NOMO-1 treated with DMSO at 0.1 percent for 48 hours (cell line): ENCODE data around the gene IL18RAP.

Experiments
- DNase-seq: peaks from one replicate; lab custom pipeline; 2025; ENCODE audit not compliant: unreplicated experiment; lab: John Stamatoyannopoulos, UW

The IL18RAP gene

DNA sequence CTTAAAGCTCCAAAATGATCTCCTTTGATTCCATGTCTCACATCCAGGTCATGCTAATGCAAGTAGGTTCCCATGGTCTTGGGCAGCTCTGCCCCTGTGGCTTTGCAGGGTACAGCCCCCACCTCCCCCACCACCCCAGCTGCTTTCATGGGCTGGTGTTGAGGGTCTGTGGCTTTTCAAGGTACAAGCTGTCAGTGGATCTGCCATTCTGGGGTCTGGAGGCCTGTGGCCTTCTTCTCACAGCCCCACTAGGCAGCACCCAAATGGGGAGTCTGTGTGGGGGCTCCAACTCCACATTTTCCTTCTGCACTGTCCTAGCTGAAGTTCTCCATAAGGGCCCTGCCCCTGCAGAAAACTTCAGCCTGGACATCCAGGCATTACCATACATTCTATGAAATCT lies 69.0 kb downstream of the IL18RAP start:
- no peak for DNase-seq

DNA sequence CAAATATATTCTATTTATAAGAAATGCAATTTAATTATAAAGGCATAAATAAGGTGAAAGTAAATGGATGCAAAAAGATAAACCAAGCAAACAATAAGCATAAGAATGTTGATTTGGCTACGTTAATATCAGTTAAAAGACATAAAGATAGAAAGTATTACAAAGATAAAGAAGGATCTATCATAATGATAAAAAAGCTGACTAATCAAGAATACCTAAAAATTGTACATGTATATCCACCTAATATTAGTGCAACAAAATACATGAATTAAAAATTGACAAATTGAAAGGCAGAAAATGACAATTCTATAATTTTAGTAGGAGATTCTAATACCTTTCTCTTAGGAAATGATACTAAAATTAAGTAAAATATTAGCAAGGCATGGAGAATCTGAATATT lies 71.6 kb downstream of the IL18RAP start:
- DNase-seq: no peak

DNA sequence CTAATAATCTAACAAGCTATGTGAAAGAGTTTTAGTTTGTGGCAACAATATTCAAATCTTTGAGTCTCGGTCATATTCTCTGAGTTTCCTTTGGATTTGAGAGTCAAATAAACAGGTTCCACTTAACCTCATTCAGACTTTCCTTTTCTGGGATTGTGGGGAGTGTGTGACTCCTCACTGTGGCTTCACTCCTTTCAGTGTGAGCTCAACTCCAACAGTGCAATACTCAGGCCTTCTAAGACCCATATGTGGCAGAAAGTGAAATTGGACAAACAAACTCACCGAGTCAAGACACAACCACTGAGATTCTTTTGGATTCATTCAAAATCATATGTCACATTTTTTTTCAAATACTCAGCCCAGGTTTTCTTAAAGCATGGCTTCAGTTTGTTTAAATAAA lies 75.5 kb downstream of the IL18RAP start:
- DNase-seq: no peak

DNA sequence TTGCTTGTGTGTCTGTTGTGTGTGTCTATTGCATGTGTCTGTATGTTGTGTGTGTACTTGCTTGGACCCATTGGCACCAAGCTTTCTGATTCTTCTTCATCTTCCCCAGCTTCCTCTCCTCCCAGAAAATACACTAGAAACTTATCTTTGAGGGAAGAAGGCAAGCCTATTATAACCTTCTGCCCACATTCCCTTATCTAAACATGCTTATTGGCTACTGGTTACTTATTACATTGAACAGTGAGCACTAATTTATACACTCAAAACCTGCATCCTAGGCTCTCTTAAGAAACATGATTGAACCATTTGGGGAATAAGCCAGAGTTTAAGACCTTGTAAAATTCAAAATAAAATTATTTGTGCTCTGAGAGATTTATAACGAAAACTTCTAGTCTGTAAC lies 76.6 kb downstream of the IL18RAP start:
- no peak for DNase-seq
